ENCODE results near the gene KCNJ16. TPM values are rescaled to one million over a fixed set of nuclear protein-coding genes. Genes with fewer than 3 reads are reported as not detected.

KCNJ16 gene
- total RNA-seq, 1 donor from 2014 or later, result 16.6 TPM

GRCh38 chr17:70078549-70078948 is 3.5 kb downstream of the KCNJ16 start:
- Mint-ChIP-seq H3K9me3 (ENCODE audit: low read depth) (peaks cover 5% of the 10 kb centered on the region), H3K27me3 (no peaks in the 10 kb centered on the region), H3K36me3 (ENCODE audit: insufficient read depth) (peaks cover 2% of the 10 kb centered on the region), H3K27ac (no peak overlapping the region), H3K4me3 (ENCODE audit: low read depth) (no peak overlapping the region), H3K4me1 (ENCODE audit: low read depth) (peaks cover 45% of the 10 kb centered on the region)
- no peak for DNase-seq (ENCODE audit: low spot score, unreplicated experiment)
- no peak for TF ChIP-seq CTCF (IDR thresholded peaks at IDR 0.05; ENCODE audit: unreplicated experiment)

GRCh38 chr17:70078994-70079531 is 4.0 kb downstream of the KCNJ16 start:
- no peak for TF ChIP-seq CTCF (IDR thresholded peaks at IDR 0.05; ENCODE audit: unreplicated experiment)
- Mint-ChIP-seq H3K4me3 (ENCODE audit: low read depth) (no peak overlapping the region), H3K4me1 (ENCODE audit: low read depth) (peaks cover 42% of the 10 kb centered on the region), H3K9me3 (ENCODE audit: low read depth) (peaks cover 5% of the 10 kb centered on the region), H3K27me3 (no peaks in the 10 kb centered on the region), H3K27ac (no peak overlapping the region), H3K36me3 (ENCODE audit: insufficient read depth) (peaks cover 2% of the 10 kb centered on the region)
- DNase-seq (ENCODE audit: low spot score, unreplicated experiment), result no peak

- TF ChIP-seq CTCF (IDR thresholded peaks at IDR 0.05; ENCODE audit: unreplicated experiment), result no peak
- peaks cover 3% of the 10 kb centered on the region for H3K9me3 Mint-ChIP-seq (ENCODE audit: low read depth)
- no peak overlapping the region for H3K4me3 Mint-ChIP-seq (ENCODE audit: low read depth)
- no peak for DNase-seq (ENCODE audit: low spot score, unreplicated experiment)
- H3K27me3 Mint-ChIP-seq, result no peaks in the 10 kb centered on the region
- H3K36me3 Mint-ChIP-seq (ENCODE audit: insufficient read depth), result peaks cover 2% of the 10 kb centered on the region
- no peak overlapping the region for H3K27ac Mint-ChIP-seq
- peaks cover 31% of the 10 kb centered on the region for H3K4me1 Mint-ChIP-seq (ENCODE audit: low read depth)
Observed at GRCh38 chr17:70080541-70081347, 5.7 kb downstream of the KCNJ16 start.

- peaks cover 3% of the 10 kb centered on the region for H3K9me3 Mint-ChIP-seq (ENCODE audit: low read depth)
Observed at GRCh38 chr17:70081885-70082284, 6.9 kb downstream of the KCNJ16 start.

GRCh38 chr17:70084476-70084875 is 9.5 kb downstream of the KCNJ16 start:
- no peak overlapping the region for H3K27ac Mint-ChIP-seq
- H3K36me3 Mint-ChIP-seq (ENCODE audit: insufficient read depth), result no peaks in the 10 kb centered on the region
- DNase-seq (ENCODE audit: low spot score, unreplicated experiment), result no peak

More at GRCh38 chr17:70081885-70082284, 6.9 kb downstream of the KCNJ16 start:
- TF ChIP-seq CTCF (IDR thresholded peaks at IDR 0.05; ENCODE audit: unreplicated experiment), result no peak
- Mint-ChIP-seq H3K4me3 (ENCODE audit: low read depth) (no peak overlapping the region), H3K27ac (no peak overlapping the region), H3K36me3 (ENCODE audit: insufficient read depth) (peaks cover 2% of the 10 kb centered on the region), H3K27me3 (no peaks in the 10 kb centered on the region), H3K4me1 (ENCODE audit: low read depth) (peaks cover 23% of the 10 kb centered on the region)
- DNase-seq (ENCODE audit: low spot score, unreplicated experiment), result no peak

More at GRCh38 chr17:70084476-70084875, 9.5 kb downstream of the KCNJ16 start:
- Mint-ChIP-seq H3K9me3 (ENCODE audit: low read depth) (no peaks in the 10 kb centered on the region), H3K27me3 (no peaks in the 10 kb centered on the region), H3K4me3 (ENCODE audit: low read depth) (no peak overlapping the region), H3K4me1 (ENCODE audit: low read depth) (peaks cover 13% of the 10 kb centered on the region)
- TF ChIP-seq CTCF (IDR thresholded peaks at IDR 0.05; ENCODE audit: unreplicated experiment), result no peak

Measured in progenitor cell of endocrine pancreas (in vitro differentiated cells).